ENCODE results near the gene ZNF665.
"Not testable (repeated sequence)": the region's sequence is repeated elsewhere in the genome, so short reads cannot be mapped to it uniquely, and the experiment has no call there.

Gene ZNF665

GRCh38 chr19:53192771-53193534 is at the start of gene ZNF665:
Gene ZNF665 (minus strand): TSS chr19:53193358. CDS start chr19:53182898, 10,460 bp downstream.
- no peak for DNase-seq

- no peak for DNase-seq
These were observed 44.1 kb upstream of the ZNF665 start for GRCh38 chr19:53237114-53237777.

- no peak for DNase-seq
These were observed 31.4 kb upstream of the ZNF665 start for GRCh38 chr19:53224606-53225005.

DNA sequence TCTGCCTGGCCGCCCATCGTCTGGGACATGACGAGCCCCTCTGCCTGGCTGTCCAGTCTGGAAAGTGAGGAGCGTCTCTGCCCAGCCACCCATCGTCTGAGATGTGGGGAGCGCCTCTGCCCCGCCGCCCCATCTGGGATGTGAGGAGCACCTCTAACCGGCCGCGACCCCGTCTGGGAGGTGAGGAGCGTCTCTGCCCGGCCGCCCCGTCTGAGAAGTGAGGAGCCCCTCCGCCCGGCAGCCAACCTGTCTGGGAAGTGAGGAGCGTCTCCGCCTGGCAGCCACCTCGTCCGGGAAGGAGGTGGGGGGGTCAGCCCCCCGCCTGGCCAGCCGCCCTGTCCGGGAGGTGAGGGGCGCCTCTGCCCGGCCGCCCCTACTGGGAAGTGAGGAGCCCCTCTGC is 29.6 kb upstream of the ZNF665 start:
- not testable (repeated sequence) for DNase-seq

- DNase-seq: no peak
These were observed 19.7 kb upstream of the ZNF665 start for GRCh38 chr19:53212703-53213320.

DNA sequence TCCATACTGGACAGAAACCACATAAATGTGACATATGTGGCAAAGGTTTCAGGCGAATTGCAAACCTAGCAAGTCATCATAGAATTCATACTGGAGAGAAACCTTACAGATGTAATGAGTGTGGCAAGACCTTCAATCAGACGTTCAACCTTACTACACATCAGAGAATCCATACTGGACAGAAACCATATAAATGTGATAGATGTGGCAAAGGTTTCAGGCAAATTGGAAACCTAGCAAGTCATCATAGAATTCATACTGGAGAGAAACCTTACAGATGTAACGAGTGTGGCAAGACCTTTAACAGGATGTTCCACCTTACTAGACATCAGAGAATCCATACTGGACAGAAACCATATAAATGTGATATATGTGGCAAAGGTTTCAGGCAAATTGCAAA is 18.4 kb upstream of the ZNF665 start:
- DNase-seq: not testable (repeated sequence)

DNA sequence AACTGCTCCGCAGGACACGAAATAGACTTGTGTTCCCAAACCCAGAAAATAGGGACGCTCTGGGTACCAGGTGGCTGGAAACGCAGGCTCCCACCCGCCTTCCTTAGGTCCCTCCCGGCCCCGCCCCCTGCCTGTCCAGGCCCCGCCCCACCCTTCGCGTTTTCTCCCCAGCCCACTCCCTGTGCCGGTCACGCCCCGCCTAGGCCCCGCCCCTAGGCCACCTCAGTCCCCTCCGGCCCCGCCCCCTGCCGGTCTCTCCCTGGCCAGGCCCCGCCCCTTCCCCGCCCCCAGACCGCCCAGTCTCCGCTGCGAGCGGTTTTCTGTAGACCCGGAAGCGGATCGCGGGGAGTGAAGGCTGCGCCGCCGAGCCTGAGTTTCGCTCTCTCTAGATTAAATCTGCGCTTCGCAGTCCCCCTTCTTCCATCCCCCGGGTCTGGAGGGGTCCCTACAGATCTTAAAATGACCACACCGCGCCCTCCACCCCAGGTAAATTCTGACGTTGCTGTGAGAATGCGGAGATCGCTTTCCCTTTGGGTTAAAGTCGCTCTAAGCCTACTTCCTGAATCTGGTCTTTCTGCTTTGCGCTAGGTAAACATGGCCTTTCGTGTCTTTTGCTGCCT is 3.7 kb upstream of the ZNF665 start:
- no peak for DNase-seq

- DNase-seq: peak; percentile 0
These were observed 2.2 kb upstream of the ZNF665 start for GRCh38 chr19:53195265-53195903.

DNA sequence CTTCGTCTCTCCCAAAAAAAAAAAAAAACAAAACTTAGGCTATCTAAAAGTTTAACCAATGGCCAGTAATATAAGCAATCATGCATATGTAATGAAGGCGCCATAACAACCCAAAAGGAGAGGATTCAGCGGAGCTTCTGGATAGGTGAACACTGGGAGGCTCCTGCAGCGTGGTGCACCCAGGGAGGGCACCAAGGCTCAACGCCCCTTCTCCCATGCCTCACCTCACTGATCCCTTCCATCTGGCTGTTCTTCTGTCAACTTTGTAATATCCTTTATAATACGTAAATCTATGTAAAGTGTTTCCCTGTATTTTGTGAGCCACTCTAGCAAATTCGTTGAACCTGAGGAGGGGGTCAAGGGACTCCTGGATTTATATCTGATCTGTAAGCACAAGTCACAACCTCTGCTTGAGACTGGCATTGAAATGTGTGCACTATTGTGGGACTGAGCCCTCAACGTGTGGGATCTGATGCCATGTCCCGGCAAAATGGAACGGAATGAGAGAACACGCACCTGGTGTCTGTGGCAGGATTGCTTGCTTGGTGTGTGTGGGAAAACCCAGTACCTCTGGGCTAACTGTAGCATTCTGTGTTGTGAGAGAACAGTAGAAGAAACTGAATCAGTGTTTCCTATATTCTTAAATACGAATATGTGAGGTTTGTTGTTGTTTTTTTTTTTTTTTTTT is 521 bp upstream of the ZNF665 start:
- DNase-seq: no peak

DNA sequence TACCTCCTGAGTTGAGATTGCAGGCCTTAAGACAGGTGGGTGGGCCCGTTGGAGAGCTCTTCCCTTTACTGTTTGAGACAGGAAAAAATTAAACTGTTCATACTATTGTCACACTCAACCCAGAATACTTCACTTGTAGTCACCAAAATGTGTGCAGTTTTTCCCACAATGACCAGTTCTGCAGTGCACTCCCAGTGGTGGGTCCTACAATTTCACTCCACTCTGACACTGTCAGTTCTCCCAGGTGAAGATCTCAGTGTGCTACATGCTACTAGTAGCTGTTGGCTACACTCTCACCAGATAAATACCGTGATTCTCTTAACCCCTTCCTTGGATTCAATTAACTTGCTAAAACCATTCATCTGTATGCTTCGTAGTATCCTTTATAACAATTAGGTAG is 2.9 kb downstream of the ZNF665 start:
- no peak for DNase-seq

DNA sequence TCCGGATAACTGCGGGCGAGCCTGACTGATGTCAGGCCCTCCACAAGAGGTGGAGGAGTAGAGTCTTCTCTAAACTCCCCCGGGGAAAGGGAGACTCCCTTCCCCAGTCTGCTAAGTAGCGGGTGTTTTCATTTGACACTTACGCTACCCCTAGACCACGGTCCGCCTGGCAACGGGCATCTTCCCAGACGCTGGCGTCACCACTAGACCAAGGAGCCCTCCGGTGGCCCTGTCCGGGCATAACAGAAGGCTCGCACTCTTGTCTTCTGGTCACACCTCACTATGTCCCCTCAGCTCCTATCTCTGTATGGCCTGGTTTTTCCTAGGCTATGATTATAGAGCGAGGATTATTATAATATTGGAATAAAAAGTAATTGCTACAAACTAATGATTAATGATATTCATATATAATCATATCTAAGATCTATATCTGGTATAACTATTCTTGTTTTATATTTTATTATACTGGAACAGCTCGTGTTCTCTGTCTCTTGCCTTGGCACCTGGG is 3.4 kb downstream of the ZNF665 start:
- DNase-seq: not testable (repeated sequence)

GRCh38 chr19:53185155-53185882 is 7.8 kb downstream of the ZNF665 start:
- DNase-seq: not testable (repeated sequence)

DNA sequence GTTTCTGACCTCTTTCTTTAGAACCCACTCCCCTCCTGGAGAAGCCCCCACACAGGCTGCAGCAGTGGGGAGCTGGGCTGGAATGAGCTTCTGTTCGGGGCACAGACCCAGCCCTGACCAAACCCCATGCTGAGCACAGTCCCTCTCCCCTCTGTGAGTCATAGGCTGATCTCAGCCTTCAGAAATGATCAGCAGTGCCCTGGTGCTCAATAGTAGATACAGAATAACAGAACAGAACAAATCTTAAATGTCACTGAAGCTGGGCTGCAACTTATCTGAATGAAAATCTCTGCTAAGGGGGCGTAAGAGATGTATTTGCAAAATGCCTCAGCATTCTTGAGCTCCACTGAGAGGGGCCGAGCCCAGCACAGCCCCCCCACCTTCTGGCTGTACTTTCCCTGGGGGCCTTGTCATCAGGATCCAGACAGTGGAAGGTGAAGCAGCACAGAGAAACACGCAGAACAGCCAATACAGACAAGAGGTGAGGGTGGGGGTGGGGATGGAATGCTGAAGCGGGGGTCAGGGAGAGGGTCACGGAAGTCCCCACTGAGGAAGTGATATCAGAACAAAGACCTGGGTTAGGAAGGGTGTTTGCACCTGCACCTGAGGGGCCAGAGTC is 9.9 kb downstream of the ZNF665 start:
- DNase-seq: no peak

GRCh38 chr19:53182202-53182601 is 11.0 kb downstream of the ZNF665 start:
- DNase-seq: no peak

DNA sequence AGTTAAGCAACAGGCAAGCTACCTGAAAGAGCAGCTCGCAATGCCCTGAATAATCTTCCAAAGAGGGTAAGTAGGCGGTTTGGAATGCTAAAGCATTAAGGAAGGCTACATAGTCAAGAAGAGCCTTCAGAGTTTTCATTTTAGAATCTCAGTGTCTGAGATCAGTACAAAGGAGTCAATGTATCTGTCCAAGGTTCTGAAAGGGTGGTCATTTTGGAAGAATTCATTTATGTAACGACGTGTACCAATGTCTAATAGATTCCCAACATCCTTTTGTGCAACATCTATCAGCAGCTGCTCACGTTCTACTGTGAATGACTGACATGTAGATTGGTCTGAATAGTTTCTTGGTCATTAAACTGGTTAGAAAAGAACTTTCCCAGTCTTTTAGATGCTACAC is 15.2 kb downstream of the ZNF665 start:
- no peak for DNase-seq

DNA sequence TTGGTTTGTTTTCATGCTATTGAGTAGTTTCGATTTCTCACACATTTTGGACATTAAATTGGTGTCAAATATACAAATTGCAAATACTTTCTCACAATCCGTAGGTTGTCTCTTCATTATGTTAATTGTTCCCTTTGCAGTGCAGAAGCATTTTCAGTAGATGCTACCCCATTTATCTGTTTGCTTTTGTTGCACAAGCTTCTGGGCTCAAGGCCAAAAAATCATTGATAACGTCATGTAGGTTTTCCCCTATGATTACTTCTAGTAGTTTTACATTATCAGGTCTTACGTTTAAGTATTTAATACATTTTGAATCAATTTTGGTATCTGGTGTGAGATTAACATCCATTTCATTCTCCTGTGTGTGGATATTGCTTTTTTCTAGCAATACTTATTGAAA is 20.3 kb downstream of the ZNF665 start:
- DNase-seq: no peak

DNA sequence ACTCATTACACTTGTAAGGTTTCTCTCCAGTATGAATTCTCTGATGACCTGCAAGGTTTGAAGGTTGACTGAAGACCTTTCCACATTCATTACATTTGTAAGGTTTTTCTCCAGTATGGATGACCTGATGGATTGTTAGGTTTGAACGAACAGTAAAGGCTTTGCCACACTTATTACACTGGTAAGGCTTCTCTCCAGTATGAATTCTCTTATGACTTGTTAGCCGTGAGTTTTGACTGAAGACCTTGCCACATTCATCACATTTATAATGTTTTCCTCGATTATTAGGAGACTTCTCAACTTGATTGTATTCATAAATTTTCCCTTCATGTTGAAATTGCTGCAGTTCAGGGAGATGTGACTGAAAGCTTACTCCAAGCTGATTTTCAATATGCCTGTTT is 27.5 kb downstream of the ZNF665 start:
- no peak for DNase-seq

- no peak for DNase-seq
These were observed 32.0 kb downstream of the ZNF665 start for GRCh38 chr19:53161123-53161522.

DNA sequence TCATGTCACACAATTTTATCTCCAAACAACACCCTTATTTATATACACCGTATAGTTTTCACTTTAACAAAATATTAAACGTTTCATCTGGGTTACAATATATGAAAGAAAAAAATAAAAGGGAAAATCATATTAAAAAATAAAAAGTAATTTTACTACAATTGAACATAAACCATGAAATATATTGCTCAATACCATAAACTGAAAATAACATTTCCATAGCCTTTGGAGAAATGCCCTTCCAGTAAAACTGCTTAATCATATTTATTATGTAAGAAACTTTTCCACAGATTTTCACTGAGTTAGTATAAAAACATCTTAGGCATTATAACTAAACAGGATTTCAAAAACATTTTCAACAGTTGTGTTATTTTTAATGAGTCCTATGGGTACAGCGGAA is 32.8 kb downstream of the ZNF665 start:
- no peak for DNase-seq

GRCh38 chr19:53158119-53158656 is 35.0 kb downstream of the ZNF665 start:
- DNase-seq: no peak

DNA sequence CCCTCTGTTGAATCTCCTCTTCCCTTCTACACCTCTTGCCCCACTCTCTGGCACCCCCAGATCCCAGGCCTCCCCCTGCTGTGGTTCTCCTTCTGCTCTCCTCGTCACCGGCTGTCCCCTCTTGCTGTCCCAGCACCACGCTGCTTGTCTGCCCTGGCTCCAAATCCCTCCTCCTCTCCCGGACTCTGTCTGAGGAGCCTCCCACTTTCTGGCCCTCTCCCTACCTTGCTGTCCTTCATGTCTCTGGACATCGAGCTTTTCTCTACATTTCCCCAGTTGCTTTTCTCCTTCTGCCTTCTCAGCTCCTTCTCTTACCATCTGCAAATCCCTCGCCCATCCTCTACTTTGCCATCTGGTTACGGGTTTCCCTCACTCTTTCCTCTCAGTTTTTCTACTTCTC is 35.5 kb downstream of the ZNF665 start:
- no peak for DNase-seq

All from NCI-H510A (cell line).